Skeletal muscle tissue (tissue), 4 donors: ENCODE measurements around the gene URAD. TPM values are rescaled to one million over a fixed set of nuclear protein-coding genes. Genes with fewer than 3 reads are reported as not detected.

Experiments used
- H3K27ac ChIP-seq: one replicate; pipeline ENCODE4 v1.7.0; 2013; ENCODE audit warnings: mild to moderate bottlenecking, low read depth, low read length, inconsistent platforms
- H3K27me3 ChIP-seq, 3 donors: one replicate each; pipeline ENCODE4 v1.7.0; 2013; ENCODE audit warnings: low read length in 3 of 3; ENCODE audit not compliant: control insufficient read depth in 3 of 3, insufficient read depth in 3 of 3
- H3K36me3 ChIP-seq, 3 donors: one replicate each; pipeline ENCODE4 v1.7.0; 2013; ENCODE audit warnings: low read length in 3 of 3; ENCODE audit not compliant: control insufficient read depth in 3 of 3, insufficient read depth in 3 of 3
- H3K4me1 ChIP-seq, 3 donors: one replicate each; pipeline ENCODE4 v1.7.0; 2013; ENCODE audit warnings: low read length in 3 of 3, mild to moderate bottlenecking in 3 of 3; ENCODE audit not compliant: control insufficient read depth in 3 of 3, insufficient read depth in 3 of 3
- H3K4me3 ChIP-seq, 3 donors: one replicate each; pipeline ENCODE4 v1.7.0; 2013; ENCODE audit warnings: low read length in 3 of 3
- H3K9ac ChIP-seq, 3 donors: one replicate each; pipeline ENCODE4 v1.7.0; 2013; ENCODE audit warnings: low read length in 3 of 3, mild to moderate bottlenecking in 3 of 3, moderate library complexity in 2 of 3, low read depth in 1 of 3
- H3K9me3 ChIP-seq, 3 donors: one replicate each; pipeline ENCODE4 v1.7.0; 2013; ENCODE audit warnings: low read length in 3 of 3; ENCODE audit not compliant: control insufficient read depth in 3 of 3
- total RNA-seq: library from RNA; depleted of rRNA; stranded (reverse); fragments of >200 nt; gene quantifications from one replicate; pipeline ENCODE4 v1.2.3, GENCODE V29; 2014
- donor health status: Osteomylitis.

The URAD gene
- total RNA-seq, 1 donor from 2014 or later, result not detected

- Histone ChIP-seq H3K9me3 (no peaks in the 10 kb centered on the region), H3K36me3 (no peaks in the 10 kb centered on the region), H3K9ac (no peak overlapping the region), H3K27ac (no peak overlapping the region), H3K27me3 (peaks cover 61 to 83% (median 75%) of the 10 kb centered on the region in 3 donors), H3K4me1 (peaks cover 7 to 9% (median 9%) of the 10 kb centered on the region in 3 donors), H3K4me3 (peak overlapping the region; percentile 48 to 63 (median 54))
Measured at GRCh38 chr13:27960362-27961226, 27.9 kb downstream of the URAD start.

GRCh38 chr13:27959976-27960361 lies 28.5 kb downstream of the URAD start:
- H3K27ac ChIP-seq, result no peak overlapping the region
- H3K9ac ChIP-seq, result no peak overlapping the region
- peaks cover 61 to 83% (median 71%) of the 10 kb centered on the region in 3 donors for H3K27me3 ChIP-seq
- H3K4me3 ChIP-seq, result peak overlapping the region in 2 of 3 donors; percentile 54 to 63
- H3K36me3 ChIP-seq, result no peaks in the 10 kb centered on the region
- peaks cover 7 to 9% (median 9%) of the 10 kb centered on the region in 3 donors for H3K4me1 ChIP-seq
- no peaks in the 10 kb centered on the region for H3K9me3 ChIP-seq

- no peaks in the 10 kb centered on the region for H3K36me3 ChIP-seq
- H3K27me3 ChIP-seq, result peaks cover 72 to 76% (median 74%) of the 10 kb centered on the region in 3 donors
- no peak overlapping the region for H3K4me3 ChIP-seq
- no peak overlapping the region for H3K9ac ChIP-seq
- no peaks in the 10 kb centered on the region for H3K9me3 ChIP-seq
- H3K4me1 ChIP-seq, result peaks cover 11 to 15% (median 11%) of the 10 kb centered on the region in 3 donors
- no peak overlapping the region for H3K27ac ChIP-seq
Measured at GRCh38 chr13:27956576-27957300, 31.8 kb downstream of the URAD start.

GRCh38 chr13:27955014-27955591 lies 33.4 kb downstream of the URAD start:
- Histone ChIP-seq H3K4me3 (no peak overlapping the region), H3K27ac (no peak overlapping the region), H3K27me3 (peaks cover 61 to 62% (median 62%) of the 10 kb centered on the region in 3 donors), H3K9ac (no peak overlapping the region), H3K9me3 (no peaks in the 10 kb centered on the region), H3K36me3 (no peaks in the 10 kb centered on the region), H3K4me1 (peaks cover 4 to 8% (median 5%) of the 10 kb centered on the region in 3 donors)

GRCh38 chr13:27954406-27954851 lies 34.1 kb downstream of the URAD start:
- Histone ChIP-seq H3K4me1 (peaks cover 2 to 6% (median 4%) of the 10 kb centered on the region in 3 donors), H3K27ac (no peak overlapping the region), H3K27me3 (peaks cover 54 to 56% (median 55%) of the 10 kb centered on the region in 3 donors), H3K9me3 (no peaks in the 10 kb centered on the region), H3K4me3 (peak overlapping the region; percentile 9 to 58 (median 56)), H3K36me3 (no peaks in the 10 kb centered on the region), H3K9ac (peak overlapping the region in 2 of 3 donors; percentile 16 to 32)

GRCh38 chr13:27953676-27954405 lies 34.7 kb downstream of the URAD start:
- no peaks in the 10 kb centered on the region for H3K9me3 ChIP-seq
- peaks cover 49 to 51% (median 49%) of the 10 kb centered on the region in 3 donors for H3K27me3 ChIP-seq
- no peaks in the 10 kb centered on the region for H3K36me3 ChIP-seq
- no peak overlapping the region for H3K27ac ChIP-seq
- peak overlapping the region; percentile 16 to 57 (median 32) for H3K9ac ChIP-seq
- peaks cover 2 to 6% (median 4%) of the 10 kb centered on the region in 3 donors for H3K4me1 ChIP-seq
- peak overlapping the region; percentile 43 to 58 (median 56) for H3K4me3 ChIP-seq

GRCh38 chr13:27952876-27953675 lies 35.4 kb downstream of the URAD start:
- peak overlapping the region in 1 of 3 donors; percentile 32 for H3K9ac ChIP-seq
- H3K27me3 ChIP-seq, result peaks cover 41 to 46% (median 42%) of the 10 kb centered on the region in 3 donors
- peak overlapping the region in 1 of 3 donors; percentile 54 for H3K4me3 ChIP-seq
- no peaks in the 10 kb centered on the region for H3K36me3 ChIP-seq
- H3K4me1 ChIP-seq, result peaks cover 2 to 6% (median 4%) of the 10 kb centered on the region in 3 donors
- no peak overlapping the region for H3K27ac ChIP-seq
- H3K9me3 ChIP-seq, result no peaks in the 10 kb centered on the region

GRCh38 chr13:27942972-27943371 lies 45.5 kb downstream of the URAD start:
- Histone ChIP-seq H3K9me3 (peaks cover 0 to 6% (median 3%) of the 10 kb centered on the region in 3 donors), H3K4me3 (no peak overlapping the region), H3K9ac (no peak overlapping the region), H3K4me1 (no peaks in the 10 kb centered on the region), H3K27me3 (peaks cover 3 to 7% (median 3%) of the 10 kb centered on the region in 3 donors), H3K36me3 (no peaks in the 10 kb centered on the region), H3K27ac (no peak overlapping the region)
